OCI-LY1 (cell line): ENCODE data around the gene DCLK1.

ENCODE experiments used
- CTCF ChIP-seq: fragments of 200-600 bp; sonication (generic), shearing (Covaris generic); IDR thresholded peaks from 2 replicates; pipeline ENCODE4 v1.5.1; 2017; ENCODE audit warnings: mild to moderate bottlenecking, antibody characterized with exemption, low read length, moderate library complexity, mixed read lengths
- EZH2 ChIP-seq: fragments of 200-600 bp; sonication (generic), shearing (Covaris generic); IDR thresholded peaks from 2 replicates; pipeline ENCODE4 v1.8.0; 2017; ENCODE audit warnings: borderline replicate concordance, mixed run types, mild to moderate bottlenecking, antibody characterized with exemption, low read length, moderate library complexity, mixed read lengths

- TF ChIP-seq CTCF (no peak), EZH2 (no peak)
Measured at GRCh38 chr13:35768551-35768950, 362.6 kb downstream of the DCLK1 start.
